ENCODE measurements around the gene SLC25A22.

The SLC25A22 gene

GRCh38 chr11:766936-767210, 31.2 kb downstream of the SLC25A22 start:
- WGBS, 2 experiments = 92 to 95% methylated on average over 2 of the region's 2 CpGs
- peaks cover 18% of the 10 kb centered on the region for H3K36me3 ChIP-seq (ENCODE audit: control insufficient read depth, insufficient read depth, low read length)

DNA sequence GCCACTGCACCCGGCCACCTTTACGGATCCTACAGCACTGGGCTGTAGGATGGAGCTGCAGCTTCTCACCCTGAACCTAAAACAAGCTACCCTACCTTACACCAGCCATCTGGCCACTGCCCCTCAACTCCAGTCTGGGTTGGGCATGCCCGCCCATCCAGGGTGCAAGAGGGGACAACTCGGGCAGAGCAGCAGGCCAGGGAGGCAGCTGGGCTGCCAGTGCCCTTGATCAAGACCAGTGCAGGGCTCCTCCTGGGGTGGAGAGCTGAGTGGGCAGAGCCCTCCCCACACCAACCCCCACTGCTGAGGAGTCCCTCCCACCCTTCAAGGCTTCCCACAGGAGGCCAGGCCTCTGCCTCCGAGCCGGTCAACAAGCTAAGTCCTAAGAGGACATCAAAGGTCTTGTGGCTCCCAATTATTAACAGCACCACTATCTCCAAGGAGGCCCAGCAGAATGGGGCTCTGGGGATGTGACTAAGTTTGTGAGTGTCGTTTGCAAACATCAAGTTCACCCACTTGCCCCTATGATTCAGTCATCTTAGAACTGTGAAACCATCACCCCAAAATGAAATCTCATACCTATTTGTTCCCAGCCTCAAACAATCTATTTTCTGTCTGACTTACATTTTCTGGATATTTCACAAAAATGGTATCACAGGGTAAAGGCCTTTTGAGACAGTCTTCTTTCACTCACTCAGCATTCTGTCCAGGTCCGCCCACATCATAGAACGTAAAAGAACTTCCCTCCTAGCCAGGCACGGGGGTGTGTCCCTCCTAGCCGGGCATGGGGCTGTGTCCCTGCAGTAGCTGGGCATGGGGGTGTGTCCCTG, 31.8 kb downstream of the SLC25A22 start:
- Histone ChIP-seq H3K27me3 (ENCODE audit: control insufficient read depth, insufficient read depth, low read length, poor library complexity, severe bottlenecking) (no peaks in the 10 kb centered on the region), H3K4me3 (ENCODE audit: insufficient read depth, low read depth, low read length) (no peak overlapping the region), H3K27ac (ENCODE audit: insufficient read depth, low read depth, low read length, poor library complexity, severe bottlenecking) (no peak overlapping the region), H3K36me3 (ENCODE audit: control insufficient read depth, insufficient read depth, low read length) (peaks cover 21% of the 10 kb centered on the region), H3K9me3 (ENCODE audit: control insufficient read depth, low read length) (no peaks in the 10 kb centered on the region), H3K4me1 (ENCODE audit: control insufficient read depth, insufficient read depth, low read length) (no peaks in the 10 kb centered on the region)
- 91 to 95% methylated on average over 11 of the region's 11 CpGs for WGBS, 2 experiments

More at GRCh38 chr11:766936-767210, 31.2 kb downstream of the SLC25A22 start:
- no peaks in the 10 kb centered on the region for H3K9me3 ChIP-seq (ENCODE audit: control insufficient read depth, low read length)
- H3K4me1 ChIP-seq (ENCODE audit: control insufficient read depth, insufficient read depth, low read length) = no peaks in the 10 kb centered on the region
- no peaks in the 10 kb centered on the region for H3K27me3 ChIP-seq (ENCODE audit: control insufficient read depth, insufficient read depth, low read length, poor library complexity, severe bottlenecking)
- H3K27ac ChIP-seq (ENCODE audit: insufficient read depth, low read depth, low read length, poor library complexity, severe bottlenecking) = no peak overlapping the region
- H3K4me3 ChIP-seq (ENCODE audit: insufficient read depth, low read depth, low read length) = no peak overlapping the region

DNA sequence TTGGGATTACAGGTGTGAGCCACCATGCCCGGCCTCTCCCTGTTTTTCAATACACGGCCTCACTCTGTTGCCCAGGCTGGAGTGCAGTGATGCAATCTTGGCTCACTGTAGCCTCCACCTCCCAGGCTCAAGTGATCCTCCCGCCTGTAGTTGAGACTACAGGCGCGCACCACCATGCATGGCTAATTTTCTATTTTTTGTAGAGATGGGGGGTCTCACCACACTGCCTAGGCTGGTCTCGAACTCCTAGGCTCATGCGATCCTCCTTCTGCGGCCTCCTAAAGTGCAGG, 32.3 kb downstream of the SLC25A22 start:
- 94 to 96% methylated on average over 8 of the region's 8 CpGs for WGBS, 2 experiments
- Histone ChIP-seq H3K36me3 (ENCODE audit: control insufficient read depth, insufficient read depth, low read length) (peaks cover 16% of the 10 kb centered on the region), H3K4me1 (ENCODE audit: control insufficient read depth, insufficient read depth, low read length) (no peaks in the 10 kb centered on the region)

GRCh38 chr11:765025-765801, 32.9 kb downstream of the SLC25A22 start:
- 84% methylated on average over 19 of the region's 19 CpGs for WGBS, 2 experiments
- H3K36me3 ChIP-seq (ENCODE audit: control insufficient read depth, insufficient read depth, low read length) = peaks cover 16% of the 10 kb centered on the region
- H3K27me3 ChIP-seq (ENCODE audit: control insufficient read depth, insufficient read depth, low read length, poor library complexity, severe bottlenecking) = no peaks in the 10 kb centered on the region
- no peaks in the 10 kb centered on the region for H3K9me3 ChIP-seq (ENCODE audit: control insufficient read depth, low read length)
- H3K4me1 ChIP-seq (ENCODE audit: control insufficient read depth, insufficient read depth, low read length) = no peaks in the 10 kb centered on the region
- H3K27ac ChIP-seq (ENCODE audit: insufficient read depth, low read depth, low read length, poor library complexity, severe bottlenecking) = no peak overlapping the region
- no peak overlapping the region for H3K4me3 ChIP-seq (ENCODE audit: insufficient read depth, low read depth, low read length)

More for the DNA sequence above, 32.3 kb downstream of the SLC25A22 start:
- H3K4me3 ChIP-seq (ENCODE audit: insufficient read depth, low read depth, low read length) = no peak overlapping the region
- no peaks in the 10 kb centered on the region for H3K9me3 ChIP-seq (ENCODE audit: control insufficient read depth, low read length)
- H3K27me3 ChIP-seq (ENCODE audit: control insufficient read depth, insufficient read depth, low read length, poor library complexity, severe bottlenecking) = no peaks in the 10 kb centered on the region
- no peak overlapping the region for H3K27ac ChIP-seq (ENCODE audit: insufficient read depth, low read depth, low read length, poor library complexity, severe bottlenecking)

GRCh38 chr11:764322-765024, 33.6 kb downstream of the SLC25A22 start:
- peaks cover 16% of the 10 kb centered on the region for H3K36me3 ChIP-seq (ENCODE audit: control insufficient read depth, insufficient read depth, low read length)
- WGBS, 2 experiments = 95 to 96% methylated on average over 18 of the region's 18 CpGs

DNA sequence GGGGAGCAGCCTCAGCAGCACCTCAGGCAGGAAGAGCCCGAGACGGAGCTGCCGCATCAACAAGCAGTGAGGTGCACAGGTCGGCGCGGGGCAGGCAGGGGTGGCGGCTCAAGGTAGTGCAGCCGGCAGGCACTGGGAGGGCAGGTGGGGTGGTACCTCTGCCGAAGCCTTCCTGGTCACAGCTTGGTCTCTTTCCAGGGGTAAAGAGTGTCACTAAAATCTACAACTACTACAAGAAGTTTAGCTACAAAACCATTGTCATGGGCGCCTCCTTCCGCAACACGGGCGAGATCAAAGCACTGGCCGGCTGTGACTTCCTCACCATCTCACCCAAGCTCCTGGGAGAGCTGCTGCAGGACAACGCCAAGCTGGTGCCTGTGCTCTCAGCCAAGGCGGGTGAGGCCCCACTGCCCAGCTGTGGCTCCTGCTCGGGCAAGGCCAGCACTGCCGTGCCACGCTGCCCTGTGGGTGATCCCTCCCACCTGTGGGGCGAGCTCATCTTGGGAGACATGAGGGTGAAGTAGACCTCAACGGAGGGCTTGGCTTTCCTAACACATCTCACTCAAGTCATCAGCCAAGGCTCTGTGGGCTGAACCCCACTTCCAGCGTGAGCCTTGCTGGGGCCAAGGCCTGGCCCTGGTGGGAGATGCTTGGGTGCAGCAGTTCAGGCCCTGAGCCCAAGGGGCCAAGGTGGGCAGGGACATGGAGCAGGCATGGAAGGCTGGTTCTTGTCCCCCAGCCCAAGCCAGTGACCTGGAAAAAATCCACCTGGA, 34.3 kb downstream of the SLC25A22 start:
- Histone ChIP-seq H3K9me3 (ENCODE audit: control insufficient read depth, low read length) (no peaks in the 10 kb centered on the region), H3K4me1 (ENCODE audit: control insufficient read depth, insufficient read depth, low read length) (no peaks in the 10 kb centered on the region), H3K27ac (ENCODE audit: insufficient read depth, low read depth, low read length, poor library complexity, severe bottlenecking) (no peak overlapping the region), H3K4me3 (ENCODE audit: insufficient read depth, low read depth, low read length) (no peak overlapping the region), H3K36me3 (ENCODE audit: control insufficient read depth, insufficient read depth, low read length) (peaks cover 16% of the 10 kb centered on the region), H3K27me3 (ENCODE audit: control insufficient read depth, insufficient read depth, low read length, poor library complexity, severe bottlenecking) (no peaks in the 10 kb centered on the region)
- WGBS, 2 experiments = 93 to 96% methylated on average over 22 of the region's 22 CpGs

More at GRCh38 chr11:764322-765024, 33.6 kb downstream of the SLC25A22 start:
- no peaks in the 10 kb centered on the region for H3K9me3 ChIP-seq (ENCODE audit: control insufficient read depth, low read length)
- H3K4me3 ChIP-seq (ENCODE audit: insufficient read depth, low read depth, low read length) = no peak overlapping the region
- H3K27me3 ChIP-seq (ENCODE audit: control insufficient read depth, insufficient read depth, low read length, poor library complexity, severe bottlenecking) = no peaks in the 10 kb centered on the region
- H3K4me1 ChIP-seq (ENCODE audit: control insufficient read depth, insufficient read depth, low read length) = no peaks in the 10 kb centered on the region
- H3K27ac ChIP-seq (ENCODE audit: insufficient read depth, low read depth, low read length, poor library complexity, severe bottlenecking) = no peak overlapping the region

GRCh38 chr11:763073-763463, 35.0 kb downstream of the SLC25A22 start:
- Histone ChIP-seq H3K27ac (ENCODE audit: insufficient read depth, low read depth, low read length, poor library complexity, severe bottlenecking) (no peak overlapping the region), H3K27me3 (ENCODE audit: control insufficient read depth, insufficient read depth, low read length, poor library complexity, severe bottlenecking) (no peaks in the 10 kb centered on the region), H3K4me1 (ENCODE audit: control insufficient read depth, insufficient read depth, low read length) (no peaks in the 10 kb centered on the region), H3K9me3 (ENCODE audit: control insufficient read depth, low read length) (no peaks in the 10 kb centered on the region), H3K4me3 (ENCODE audit: insufficient read depth, low read depth, low read length) (no peak overlapping the region), H3K36me3 (ENCODE audit: control insufficient read depth, insufficient read depth, low read length) (peaks cover 16% of the 10 kb centered on the region)
- WGBS, 2 experiments = 83 to 87% methylated on average over 17 to 18 of the region's 24 CpGs

- Histone ChIP-seq H3K4me1 (ENCODE audit: control insufficient read depth, insufficient read depth, low read length) (no peaks in the 10 kb centered on the region), H3K36me3 (ENCODE audit: control insufficient read depth, insufficient read depth, low read length) (peaks cover 16% of the 10 kb centered on the region), H3K27ac (ENCODE audit: insufficient read depth, low read depth, low read length, poor library complexity, severe bottlenecking) (no peak overlapping the region), H3K4me3 (ENCODE audit: insufficient read depth, low read depth, low read length) (no peak overlapping the region), H3K27me3 (ENCODE audit: control insufficient read depth, insufficient read depth, low read length, poor library complexity, severe bottlenecking) (no peaks in the 10 kb centered on the region), H3K9me3 (ENCODE audit: control insufficient read depth, low read length) (no peaks in the 10 kb centered on the region)
- 84 to 85% methylated on average over 9 to 10 of the region's 10 CpGs for WGBS, 2 experiments
Observed at GRCh38 chr11:762421-763072, 35.5 kb downstream of the SLC25A22 start.

DNA sequence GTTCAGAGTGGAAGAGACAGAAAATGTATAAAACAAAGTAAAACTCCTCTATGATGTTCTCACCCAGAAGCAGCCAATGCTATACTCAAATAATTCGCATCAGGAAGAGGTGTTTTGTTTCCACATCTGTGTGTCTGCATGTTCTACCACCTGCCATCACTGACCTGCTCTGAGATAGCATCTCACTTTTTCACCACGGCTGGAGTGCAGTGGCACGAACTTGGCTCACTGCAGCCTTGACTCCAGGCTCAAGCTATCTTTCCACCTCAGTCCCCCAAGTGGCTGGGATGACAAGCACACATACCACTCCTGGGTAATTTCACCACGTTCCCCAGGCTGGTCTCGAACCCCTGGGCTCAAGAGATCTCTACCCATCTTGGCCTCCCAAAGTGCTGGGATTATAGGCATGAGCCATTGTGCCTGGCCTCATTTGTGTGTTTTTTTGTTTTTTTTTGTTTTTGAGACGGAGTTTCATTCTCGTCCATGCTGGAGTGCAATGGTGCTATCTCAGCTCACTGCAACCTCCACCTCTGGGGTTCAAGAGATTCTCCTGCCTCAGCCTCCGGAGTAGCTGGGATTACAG, 36.5 kb downstream of the SLC25A22 start:
- no peaks in the 10 kb centered on the region for H3K27me3 ChIP-seq (ENCODE audit: control insufficient read depth, insufficient read depth, low read length, poor library complexity, severe bottlenecking)

More for the DNA sequence above, 36.5 kb downstream of the SLC25A22 start:
- Histone ChIP-seq H3K4me3 (ENCODE audit: insufficient read depth, low read depth, low read length) (no peak overlapping the region), H3K9me3 (ENCODE audit: control insufficient read depth, low read length) (no peaks in the 10 kb centered on the region), H3K36me3 (ENCODE audit: control insufficient read depth, insufficient read depth, low read length) (peaks cover 24% of the 10 kb centered on the region), H3K27ac (ENCODE audit: insufficient read depth, low read depth, low read length, poor library complexity, severe bottlenecking) (no peak overlapping the region), H3K4me1 (ENCODE audit: control insufficient read depth, insufficient read depth, low read length) (no peaks in the 10 kb centered on the region)
- 95 to 96% methylated on average over 8 of the region's 8 CpGs for WGBS, 2 experiments

Measured in ectodermal cell (in vitro differentiated cells).